ENCODE measurements around the gene PTPRT.

DNA sequence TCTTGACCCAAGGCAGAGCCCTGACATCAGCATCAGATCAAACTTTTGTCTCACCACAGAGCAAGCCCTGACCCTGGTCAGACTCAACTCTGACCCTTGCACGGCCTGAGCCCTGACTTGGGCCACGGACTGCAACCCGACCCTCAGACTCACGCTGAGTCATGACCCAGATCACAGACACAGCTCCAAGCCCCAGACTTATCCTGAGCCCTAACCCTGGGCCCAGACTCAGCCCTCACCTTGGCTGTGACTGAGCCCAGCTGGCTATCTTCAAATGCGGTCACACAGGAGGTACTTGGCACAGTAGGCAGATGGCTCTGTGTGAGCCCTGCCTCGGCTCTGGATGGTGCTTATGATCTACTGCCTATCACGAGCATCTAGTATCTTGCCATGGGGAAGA is 602.3 kb downstream of the PTPRT start:
- TF ChIP-seq EP300 (IDR thresholded peaks at IDR 0.05; ENCODE audit: borderline replicate concordance), result no peak
- no peak for TF ChIP-seq EGR1 (IDR thresholded peaks at IDR 0.05)
- TF ChIP-seq, protein P1, sequence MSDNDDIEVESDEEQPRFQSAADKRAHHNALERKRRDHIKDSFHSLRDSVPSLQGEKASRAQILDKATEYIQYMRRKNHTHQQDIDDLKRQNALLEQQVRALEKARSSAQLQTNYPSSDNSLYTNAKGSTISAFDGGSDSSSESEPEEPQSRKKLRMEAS (IDR thresholded peaks at IDR 0.05), result no peak
- no peak for TF ChIP-seq RAD21 (IDR thresholded peaks at IDR 0.05; ENCODE audit: low read depth)
- TF ChIP-seq TAF1 (IDR thresholded peaks at IDR 0.05; ENCODE audit: low read depth), result no peak
- TF ChIP-seq CEBPB (IDR thresholded peaks at IDR 0.05), result no peak

Measured in Ishikawa (cell line).